Stimulated activated CD4-positive, alpha-beta T cell treated with anti-CD3 and anti-CD28 coated beads, Interleukin-1b, Interleukin-23, amount 100 ng/mL, for 24 hours (primary cell): ENCODE measurements around the gene TXNDC2.
"Not testable (repeated sequence)": the region's sequence is repeated elsewhere in the genome, so short reads cannot be mapped to it uniquely, and the experiment has no call there.

Source experiments
- DNase-seq, 4 experiments: peaks; one replicate each; pipeline ENCODE4 v3.0.0-alpha.2; 2020; ENCODE audit warnings: low read depth in 4 of 4, low spot score in 1 of 4

The TXNDC2 gene

DNA sequence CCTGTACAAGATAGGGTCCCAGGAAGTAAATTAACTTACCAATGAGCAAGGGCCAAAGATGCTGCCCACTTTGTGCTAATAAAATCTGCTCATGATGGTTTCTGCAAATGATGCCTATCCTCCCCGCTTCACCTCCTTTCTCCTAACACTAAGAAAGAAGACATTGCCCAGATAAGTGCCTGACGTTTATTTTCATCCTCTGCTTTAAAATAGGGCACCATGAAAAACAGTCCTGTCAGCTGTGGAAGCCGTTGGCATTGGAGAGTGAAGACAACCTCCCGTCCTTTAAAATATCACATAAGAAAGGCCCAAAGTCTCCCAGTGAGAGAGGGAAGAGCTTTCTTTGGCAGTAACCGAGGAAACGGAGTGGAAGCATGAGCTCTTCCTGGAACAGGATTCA, 1.7 kb upstream of the TXNDC2 start:
- no peak for DNase-seq

DNA sequence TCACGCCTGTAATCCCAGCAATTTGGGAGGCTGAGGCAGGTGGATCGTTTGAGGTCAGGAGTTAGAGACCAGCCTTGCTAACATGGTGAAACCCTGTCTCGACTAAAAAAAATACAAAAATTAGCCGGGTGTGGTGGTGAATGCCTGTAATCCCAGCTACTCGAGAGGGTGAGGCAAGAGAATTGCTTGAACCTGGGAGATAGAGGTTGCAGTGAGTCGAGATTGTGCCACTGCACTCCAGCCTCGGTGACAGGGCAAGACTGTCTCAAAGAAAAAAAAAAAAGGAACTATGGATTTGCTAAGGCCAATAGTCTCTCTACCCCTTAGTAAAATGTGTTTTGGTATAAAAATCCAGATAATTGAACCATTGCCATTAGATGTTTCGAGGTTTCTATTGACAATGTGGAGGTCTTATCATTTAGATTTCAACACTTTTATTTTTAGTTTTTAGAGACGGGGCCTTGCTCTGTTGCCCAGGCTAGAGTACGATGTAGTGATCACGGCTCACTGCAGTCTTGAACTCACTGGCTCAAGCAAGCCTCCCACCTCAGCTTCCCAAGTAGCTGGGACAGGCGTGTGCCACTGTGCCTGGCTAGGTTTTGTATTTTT, 1.1 kb upstream of the TXNDC2 start:
- no peak for DNase-seq

- no peak for DNase-seq
Measured at GRCh38 chr18:9886005-9886348, 204 bp downstream of the TXNDC2 start.

GRCh38 chr18:9887992-9888391, 2.2 kb downstream of the TXNDC2 start:
- no peak for DNase-seq

- DNase-seq, result no peak
Measured at GRCh38 chr18:9890196-9890595, 4.4 kb downstream of the TXNDC2 start.

DNA sequence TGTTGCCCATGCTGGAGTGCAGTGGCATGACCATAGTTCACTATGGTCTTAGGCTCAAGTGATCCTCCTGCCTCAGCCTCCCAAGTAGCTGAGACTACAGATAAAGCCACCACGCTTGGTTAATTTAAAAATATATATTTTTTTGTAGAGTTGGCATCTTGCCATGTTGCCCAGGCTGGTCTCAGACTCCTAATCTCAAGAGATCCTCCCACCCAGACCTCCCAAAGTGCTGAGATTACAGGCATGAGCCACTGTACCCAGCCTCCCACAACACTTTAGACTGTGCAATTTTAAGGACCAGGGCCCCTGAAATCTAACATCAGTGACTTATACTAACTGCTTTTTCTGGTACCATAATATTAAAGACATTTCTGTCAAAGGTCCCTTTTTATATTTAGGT, 5.2 kb downstream of the TXNDC2 start:
- DNase-seq, result no peak

DNA sequence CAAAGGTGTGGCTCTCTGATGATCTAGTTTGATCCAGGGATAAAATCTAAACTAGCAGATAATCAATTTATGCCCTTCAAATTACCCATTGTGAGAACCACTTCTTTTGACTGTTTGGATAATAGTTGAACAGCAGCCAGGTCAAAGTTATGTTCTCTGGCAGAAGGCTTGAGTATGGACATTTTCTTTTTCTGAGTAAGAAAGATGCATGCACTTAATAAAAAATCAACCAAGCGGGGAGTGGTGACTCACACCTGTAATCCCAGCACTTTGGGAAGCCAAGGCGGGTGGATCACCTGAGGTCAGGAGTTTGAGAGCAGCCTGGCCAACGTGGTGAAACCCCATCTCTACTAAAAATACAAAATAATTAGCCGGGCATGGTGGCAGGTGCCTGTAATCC, 5.7 kb downstream of the TXNDC2 start:
- not testable (repeated sequence) for DNase-seq

DNA sequence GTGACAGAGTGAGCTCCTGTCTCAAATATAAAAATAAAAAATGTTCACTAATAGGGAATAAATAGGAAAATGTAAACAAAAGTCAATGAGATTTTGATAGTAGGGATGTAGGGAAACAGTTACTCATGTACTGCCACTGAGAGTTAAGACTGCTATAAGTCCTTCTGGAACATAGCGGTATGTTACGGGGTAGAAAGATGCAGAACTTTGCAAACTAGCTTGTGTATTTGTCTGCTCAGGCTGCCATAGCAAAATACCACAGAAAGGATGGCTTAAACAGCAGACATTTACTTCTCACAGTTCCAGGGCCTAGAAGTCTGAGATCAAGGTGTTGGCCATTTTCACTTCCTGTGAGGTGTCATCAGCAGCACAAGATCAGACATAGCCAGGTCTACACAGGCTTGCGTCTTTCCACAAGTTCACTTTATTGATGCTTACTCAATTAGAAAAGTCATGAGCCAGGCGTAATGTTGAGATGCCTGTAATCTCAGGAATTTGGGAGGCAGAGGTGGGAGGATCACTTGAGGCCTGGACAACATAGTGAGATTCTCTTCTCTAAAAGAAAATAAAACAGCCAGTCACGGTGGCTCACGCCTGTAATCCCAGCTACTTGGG, 8.8 kb downstream of the TXNDC2 start:
- no peak for DNase-seq

GRCh38 chr18:9897129-9897528, 11.4 kb downstream of the TXNDC2 start:
- no peak for DNase-seq

- not testable (repeated sequence) for DNase-seq
Measured at GRCh38 chr18:9897787-9898291, 12.1 kb downstream of the TXNDC2 start.

GRCh38 chr18:9898792-9899549, 13.2 kb downstream of the TXNDC2 start:
- DNase-seq, result no peak

DNA sequence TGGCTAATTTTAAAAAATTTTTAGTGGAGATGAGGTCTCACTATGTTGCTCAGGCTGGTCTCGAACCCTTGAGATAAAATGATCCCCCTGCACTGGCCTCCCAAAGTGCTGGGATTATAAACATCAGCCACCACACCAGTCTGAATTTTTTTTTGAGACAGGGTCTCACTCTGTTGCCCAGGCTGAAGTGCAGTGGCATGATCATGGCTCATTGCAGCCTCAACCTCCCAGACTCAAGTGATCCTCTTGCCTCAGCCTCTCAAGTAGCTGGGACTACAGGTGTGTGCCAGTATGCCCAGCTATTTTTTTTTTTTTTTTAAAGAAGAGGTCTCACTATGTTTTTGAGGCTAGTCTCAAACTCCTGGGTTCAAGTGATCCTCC, 13.8 kb downstream of the TXNDC2 start:
- DNase-seq, result not testable (repeated sequence)

DNA sequence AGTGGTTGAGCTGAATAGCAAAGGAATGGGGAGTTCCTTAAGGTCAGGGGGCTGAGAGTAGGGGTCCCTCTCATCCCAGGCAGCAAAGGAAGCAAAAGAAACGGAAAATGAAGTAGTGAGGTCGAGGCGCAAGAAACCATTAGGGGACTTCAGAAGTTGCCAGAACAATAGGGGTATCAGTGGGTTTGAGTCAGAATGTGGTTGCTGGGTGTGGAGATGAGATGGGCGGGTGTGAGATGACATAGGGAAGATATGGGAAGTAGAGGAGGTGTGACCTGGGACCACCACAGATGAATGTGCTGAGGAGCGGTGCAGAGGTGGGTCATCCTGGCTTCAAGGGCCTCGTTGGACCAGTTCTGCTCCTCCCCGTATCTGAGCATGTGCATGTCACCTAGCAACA, 14.9 kb downstream of the TXNDC2 start:
- DNase-seq, result no peak

GRCh38 chr18:9901377-9901776, 15.6 kb downstream of the TXNDC2 start:
- DNase-seq, result no peak

- DNase-seq, result not testable (repeated sequence)
Measured at GRCh38 chr18:9902264-9902663, 16.5 kb downstream of the TXNDC2 start.

- DNase-seq, result no peak
Measured at GRCh38 chr18:9902832-9903231, 17.1 kb downstream of the TXNDC2 start.

DNA sequence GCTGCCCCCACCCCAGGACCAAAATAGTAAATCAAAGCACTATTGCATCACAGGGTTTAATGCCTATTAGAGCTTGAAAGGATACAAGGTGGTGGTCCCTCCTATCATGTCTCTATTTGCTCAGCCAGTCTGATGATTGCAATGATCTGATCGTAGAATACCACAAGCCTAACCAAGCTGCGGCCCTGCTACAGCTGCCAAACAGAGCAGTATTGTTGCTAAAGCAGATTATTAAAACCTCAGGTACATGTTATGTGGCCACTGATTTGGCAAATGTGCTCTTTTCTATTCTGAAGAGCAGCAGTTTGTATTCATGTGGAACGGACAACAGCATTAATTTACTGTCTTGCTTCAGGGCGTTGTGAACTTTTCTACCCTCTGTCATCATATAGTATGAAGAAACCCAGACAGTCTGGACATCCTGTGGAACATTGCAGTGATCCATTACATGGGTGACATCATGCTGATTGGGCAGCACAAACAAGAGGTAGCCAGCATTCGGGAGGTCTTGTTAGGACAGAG, 19.7 kb downstream of the TXNDC2 start:
- no peak for DNase-seq

- no peak for DNase-seq
Measured at GRCh38 chr18:9906481-9906880, 20.7 kb downstream of the TXNDC2 start.

DNA sequence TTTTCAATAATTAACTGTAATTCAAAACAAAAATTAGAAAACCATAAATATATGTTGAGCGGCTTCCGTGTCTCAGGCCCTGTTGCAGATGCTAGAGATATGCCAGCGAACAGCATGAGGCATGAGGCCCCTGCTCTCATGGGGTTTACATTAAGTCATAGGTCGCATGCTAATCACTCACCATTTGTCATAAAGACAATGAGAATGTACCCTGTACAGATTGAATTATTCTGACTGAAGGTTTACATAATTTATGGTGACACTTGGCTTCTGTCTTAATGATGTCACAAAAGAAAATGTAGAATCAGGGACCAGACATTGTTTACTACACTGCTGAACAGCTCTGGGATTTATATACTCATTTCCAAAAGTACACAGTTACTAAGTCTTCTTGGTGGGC, 22.1 kb downstream of the TXNDC2 start:
- DNase-seq, result no peak

DNA sequence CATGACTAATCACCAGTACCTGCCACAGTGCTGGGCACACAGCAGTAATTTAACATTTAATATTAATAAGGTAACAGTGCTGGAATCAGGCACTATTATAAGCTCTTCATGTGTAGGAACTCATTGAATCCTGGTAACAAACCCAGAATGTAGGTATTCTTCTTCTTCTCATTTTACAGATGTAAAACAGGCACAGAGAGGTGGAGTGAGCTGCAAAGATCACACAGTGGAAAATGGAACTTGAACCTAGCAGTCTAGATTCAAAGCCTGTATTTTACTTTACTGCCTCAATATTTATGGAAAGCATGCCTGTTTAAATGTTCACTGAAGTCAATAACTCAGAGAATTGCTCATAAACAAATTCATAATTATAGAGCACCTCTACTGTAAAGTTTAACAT, 24.3 kb downstream of the TXNDC2 start:
- DNase-seq, result no peak

DNA sequence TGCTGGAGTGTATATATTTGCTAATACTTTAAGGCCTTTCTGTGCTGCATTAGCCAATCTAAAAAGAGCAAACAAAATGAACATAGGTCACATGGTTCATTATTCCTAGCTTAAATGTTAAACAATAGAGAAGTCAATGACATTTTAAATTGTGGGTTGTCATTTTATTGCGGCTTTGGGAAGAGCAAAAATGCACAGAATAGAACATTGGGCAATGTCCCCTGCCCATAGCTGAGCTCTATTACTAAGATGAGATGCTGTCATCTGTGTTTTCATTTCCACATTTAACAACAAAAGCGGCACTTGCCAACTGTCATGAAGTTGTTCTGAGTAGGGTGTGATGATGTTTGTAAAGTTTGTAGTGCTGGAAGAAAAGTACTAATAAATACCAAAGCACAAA, 24.9 kb downstream of the TXNDC2 start:
- no peak for DNase-seq

DNA sequence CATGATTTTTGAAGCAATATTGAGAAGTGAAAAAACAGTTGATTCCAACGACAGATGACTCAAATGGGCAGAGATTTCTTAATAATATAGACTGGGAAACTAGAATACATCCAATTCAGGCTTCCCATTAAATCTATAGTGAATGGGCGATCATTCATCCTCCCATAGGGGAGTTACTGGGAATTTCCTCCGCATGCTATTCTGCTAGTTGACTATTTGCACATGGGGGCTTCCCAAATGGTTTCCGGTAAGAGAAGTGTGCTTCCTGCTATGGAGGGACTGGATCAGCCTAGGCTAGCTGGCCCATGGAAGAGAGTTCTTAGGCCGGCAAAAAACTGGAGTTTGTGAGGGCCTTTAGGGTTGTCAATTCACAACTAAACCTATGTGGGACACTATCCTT, 25.5 kb downstream of the TXNDC2 start:
- no peak for DNase-seq
